Gastrocnemius medialis (tissue), 4 donors: ENCODE results near the gene TSPAN1.

Experiments used
- POLR2A ChIP-seq, 2 donors: fragments of 450-650 bp; IDR thresholded peaks; one replicate each; pipeline ENCODE4 v1.6.1; 2017; ENCODE audit warnings: antibody characterized with exemption in 2 of 2, mild to moderate bottlenecking in 2 of 2, moderate library complexity in 2 of 2
- TF ChIP-seq, protein P1 (sequence below), 5 experiments: fragments of 450-650 bp in 3 of 5; fragments of 200-600 bp in 2 of 5; sonication (generic) in 2 of 5; IDR thresholded peaks in 4 of 5; conservative IDR thresholded peaks in 1 of 5; 1 replicate in 4 of 5; 2 replicates in 1 of 5; pipeline ENCODE4 v1.5.1; 2016 to 2019; ENCODE audit warnings: antibody characterized with exemption in 5 of 5, mild to moderate bottlenecking in 3 of 5, moderate library complexity in 3 of 5

DNA sequence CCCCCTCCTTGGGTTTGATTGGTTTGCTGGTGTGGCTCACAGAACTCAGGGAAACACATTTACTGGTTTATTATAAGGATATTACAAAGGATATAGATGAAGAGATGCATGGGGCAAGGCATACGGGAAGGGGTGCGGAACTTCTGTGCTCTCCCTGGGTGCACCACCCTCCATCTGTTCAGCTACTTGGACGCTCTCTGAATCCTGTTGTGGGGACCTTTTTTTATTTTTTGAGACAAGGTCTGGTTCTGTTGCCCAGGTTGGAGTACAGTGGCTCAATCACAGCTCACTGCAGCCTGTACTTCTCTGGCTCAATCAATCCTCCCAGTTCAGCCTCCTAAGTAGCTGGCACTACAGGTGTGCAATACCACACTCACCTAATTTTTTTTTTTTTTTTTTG lies 35.7 kb downstream of the TSPAN1 start:
- TF ChIP-seq POLR2A (IDR thresholded peaks at IDR 0.05), result no peak
- TF ChIP-seq, protein P1, sequence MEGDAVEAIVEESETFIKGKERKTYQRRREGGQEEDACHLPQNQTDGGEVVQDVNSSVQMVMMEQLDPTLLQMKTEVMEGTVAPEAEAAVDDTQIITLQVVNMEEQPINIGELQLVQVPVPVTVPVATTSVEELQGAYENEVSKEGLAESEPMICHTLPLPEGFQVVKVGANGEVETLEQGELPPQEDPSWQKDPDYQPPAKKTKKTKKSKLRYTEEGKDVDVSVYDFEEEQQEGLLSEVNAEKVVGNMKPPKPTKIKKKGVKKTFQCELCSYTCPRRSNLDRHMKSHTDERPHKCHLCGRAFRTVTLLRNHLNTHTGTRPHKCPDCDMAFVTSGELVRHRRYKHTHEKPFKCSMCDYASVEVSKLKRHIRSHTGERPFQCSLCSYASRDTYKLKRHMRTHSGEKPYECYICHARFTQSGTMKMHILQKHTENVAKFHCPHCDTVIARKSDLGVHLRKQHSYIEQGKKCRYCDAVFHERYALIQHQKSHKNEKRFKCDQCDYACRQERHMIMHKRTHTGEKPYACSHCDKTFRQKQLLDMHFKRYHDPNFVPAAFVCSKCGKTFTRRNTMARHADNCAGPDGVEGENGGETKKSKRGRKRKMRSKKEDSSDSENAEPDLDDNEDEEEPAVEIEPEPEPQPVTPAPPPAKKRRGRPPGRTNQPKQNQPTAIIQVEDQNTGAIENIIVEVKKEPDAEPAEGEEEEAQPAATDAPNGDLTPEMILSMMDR (IDR thresholded peaks at IDR 0.05 in 4 of 5, conservative IDR thresholded peaks at IDR 0.05 in 1 of 5), result no peak
